HEK293 (cell line): ENCODE data around the gene TMEM184B.

Experiments
- GLIS1 ChIP-seq: fragments of 450-650 bp; formaldehyde crosslinking; IDR thresholded peaks from 2 replicates; pipeline ENCODE4 v1.5.1; 2016; ENCODE audit warnings: missing biosample characterization, missing genetic modification characterization
- GLIS2 ChIP-seq: fragments of 450-650 bp; formaldehyde crosslinking; IDR thresholded peaks from 2 replicates; pipeline ENCODE4 v1.5.1; 2016; ENCODE audit warnings: missing biosample characterization, missing genetic modification characterization
- KLF10 ChIP-seq: fragments of 450-650 bp; IDR thresholded peaks from 2 replicates; pipeline ENCODE4 v1.5.1; 2018; ENCODE audit warnings: missing biosample characterization, mild to moderate bottlenecking, missing genetic modification characterization
- KLF16 ChIP-seq: fragments of 450-650 bp; formaldehyde crosslinking; IDR thresholded peaks from 2 replicates; pipeline ENCODE4 v1.5.1; 2017; ENCODE audit warnings: missing biosample characterization, missing genetic modification characterization
- KLF7 ChIP-seq: fragments of 450-650 bp; formaldehyde crosslinking; IDR thresholded peaks from 2 replicates; pipeline ENCODE4 v1.5.1; 2016; ENCODE audit warnings: missing biosample characterization, missing genetic modification characterization, borderline replicate concordance
- KLF8 ChIP-seq: fragments of 450-650 bp; formaldehyde crosslinking; IDR thresholded peaks from 2 replicates; pipeline ENCODE4 v1.5.1; 2016; ENCODE audit warnings: missing biosample characterization, missing genetic modification characterization
- MEIS1 ChIP-seq: sonication (generic); formaldehyde crosslinking; IDR thresholded peaks from 2 replicates; pipeline ENCODE4 v1.8.1; 2022; ENCODE audit warnings: missing genetic modification reagents, mild to moderate bottlenecking, borderline replicate concordance
- OVOL3 ChIP-seq: fragments of 450-650 bp; formaldehyde crosslinking; IDR thresholded peaks from 2 replicates; pipeline ENCODE4 v1.5.1; 2016; ENCODE audit warnings: missing biosample characterization, missing genetic modification characterization
- REPIN1 ChIP-seq: fragments of 450-650 bp; formaldehyde crosslinking; IDR thresholded peaks from 2 replicates; pipeline ENCODE4 v1.5.1; 2017; ENCODE audit warnings: missing biosample characterization, missing genetic modification characterization, low read depth
- SP3 ChIP-seq: fragments of 450-650 bp; formaldehyde crosslinking; IDR thresholded peaks from 2 replicates; pipeline ENCODE4 v1.5.1; 2016; ENCODE audit warnings: missing biosample characterization, missing genetic modification characterization
- TRIM28 ChIP-seq: IDR thresholded peaks from 2 replicates; pipeline ENCODE4 v1.6.1; 2011; ENCODE audit warnings: low read length, control low read depth, borderline replicate concordance
- ZFHX2 ChIP-seq: fragments of 450-650 bp; formaldehyde crosslinking; conservative IDR thresholded peaks from 2 replicates; pipeline ENCODE4 v1.5.1; 2016; ENCODE audit warnings: missing biosample characterization, missing genetic modification characterization
- ZFP37 ChIP-seq: fragments of 450-650 bp; formaldehyde crosslinking; IDR thresholded peaks from 2 replicates; pipeline ENCODE4 v1.5.1; 2016; ENCODE audit warnings: missing biosample characterization, missing genetic modification characterization
- ZFP69B ChIP-seq: fragments of 450-650 bp; formaldehyde crosslinking; IDR thresholded peaks from 2 replicates; pipeline ENCODE4 v1.5.1; 2016; ENCODE audit warnings: missing biosample characterization, missing genetic modification characterization
- ZNF133 ChIP-seq: fragments of 450-650 bp; formaldehyde crosslinking; IDR thresholded peaks from 2 replicates; pipeline ENCODE4 v1.5.1; 2016; ENCODE audit warnings: missing biosample characterization, missing genetic modification characterization
- ZNF157 ChIP-seq: fragments of 450-650 bp; formaldehyde crosslinking; IDR thresholded peaks from 2 replicates; pipeline ENCODE4 v1.5.1; 2016; ENCODE audit warnings: missing biosample characterization, missing genetic modification characterization
- ZNF169 ChIP-seq: fragments of 450-650 bp; formaldehyde crosslinking; IDR thresholded peaks from 2 replicates; pipeline ENCODE4 v1.5.1; 2016; ENCODE audit warnings: missing biosample characterization, missing genetic modification characterization
- ZNF174 ChIP-seq: fragments of 450-650 bp; formaldehyde crosslinking; IDR thresholded peaks from 2 replicates; pipeline ENCODE4 v1.5.0; 2017; ENCODE audit warnings: missing biosample characterization, mild to moderate bottlenecking, missing genetic modification characterization
- ZNF223 ChIP-seq: fragments of 450-650 bp; formaldehyde crosslinking; IDR thresholded peaks from 2 replicates; pipeline ENCODE4 v1.5.1; 2016; ENCODE audit warnings: missing biosample characterization, missing genetic modification characterization
- ZNF266 ChIP-seq: fragments of 450-650 bp; formaldehyde crosslinking; IDR thresholded peaks from 2 replicates; pipeline ENCODE4 v1.5.1; 2016; ENCODE audit warnings: missing biosample characterization, missing genetic modification characterization, low read depth
- ZNF302 ChIP-seq: fragments of 450-650 bp; formaldehyde crosslinking; IDR thresholded peaks from 2 replicates; pipeline ENCODE4 v1.5.1; 2016; ENCODE audit warnings: missing biosample characterization, missing genetic modification characterization, low read depth
- ZNF341 ChIP-seq: fragments of 450-650 bp; formaldehyde crosslinking; IDR thresholded peaks from 2 replicates; pipeline ENCODE4; 2016; ENCODE audit warnings: low read depth, missing biosample characterization, missing genetic modification characterization
- ZNF391 ChIP-seq: fragments of 450-650 bp; formaldehyde crosslinking; IDR thresholded peaks from 2 replicates; pipeline ENCODE4 v1.5.1; 2016; ENCODE audit warnings: low read depth, missing biosample characterization, missing genetic modification characterization, borderline replicate concordance
- ZNF501 ChIP-seq: fragments of 450-650 bp; formaldehyde crosslinking; IDR thresholded peaks from 2 replicates; pipeline ENCODE4 v1.5.1; 2016; ENCODE audit warnings: missing biosample characterization, missing genetic modification characterization
- ZNF530 ChIP-seq: fragments of 450-650 bp; formaldehyde crosslinking; IDR thresholded peaks from 2 replicates; pipeline ENCODE4 v1.5.1; 2016; ENCODE audit warnings: low read depth, missing biosample characterization, missing genetic modification characterization
- ZNF549 ChIP-seq: fragments of 450-650 bp; IDR thresholded peaks from 2 replicates; pipeline ENCODE4 v1.5.1; 2018; ENCODE audit warnings: missing biosample characterization, missing genetic modification characterization, mild to moderate bottlenecking, inconsistent platforms, moderate library complexity
- ZNF561 ChIP-seq: fragments of 450-650 bp; IDR thresholded peaks from 2 replicates; pipeline ENCODE4 v1.5.1; 2018; ENCODE audit warnings: missing biosample characterization, missing genetic modification characterization, borderline replicate concordance
- ZNF610 ChIP-seq: fragments of 450-650 bp; formaldehyde crosslinking; IDR thresholded peaks from 2 replicates; pipeline ENCODE4 v1.5.1; 2016; ENCODE audit warnings: missing biosample characterization, missing genetic modification characterization, borderline replicate concordance
- ZNF624 ChIP-seq: fragments of 450-650 bp; formaldehyde crosslinking; IDR thresholded peaks from 2 replicates; pipeline ENCODE4 v1.5.1; 2017; ENCODE audit warnings: missing biosample characterization, missing genetic modification characterization
- ZNF629 ChIP-seq: fragments of 450-650 bp; formaldehyde crosslinking; IDR thresholded peaks from 2 replicates; pipeline ENCODE4 v1.5.1; 2017; ENCODE audit warnings: missing biosample characterization, missing genetic modification characterization
- ZNF660 ChIP-seq: fragments of 450-650 bp; IDR thresholded peaks from 2 replicates; pipeline ENCODE4 v1.5.1; 2018; ENCODE audit warnings: missing biosample characterization, mild to moderate bottlenecking, missing genetic modification characterization
- ZNF707 ChIP-seq: fragments of 450-650 bp; formaldehyde crosslinking; IDR thresholded peaks from 2 replicates; pipeline ENCODE4 v1.5.1; 2016; ENCODE audit warnings: missing biosample characterization, missing genetic modification characterization
- ZNF747 ChIP-seq: fragments of 450-650 bp; formaldehyde crosslinking; IDR thresholded peaks from 2 replicates; pipeline ENCODE4 v1.5.1; 2016; ENCODE audit warnings: missing biosample characterization, missing genetic modification characterization
- ZNF791 ChIP-seq: fragments of 450-650 bp; formaldehyde crosslinking; IDR thresholded peaks from 2 replicates; pipeline ENCODE4 v1.5.1; 2016; ENCODE audit warnings: missing biosample characterization, missing genetic modification characterization
- ZNF792 ChIP-seq: fragments of 450-650 bp; formaldehyde crosslinking; IDR thresholded peaks from 2 replicates; pipeline ENCODE4 v1.5.1; 2016; ENCODE audit warnings: missing biosample characterization, missing genetic modification characterization
- ZSCAN23 ChIP-seq: fragments of 450-650 bp; formaldehyde crosslinking; IDR thresholded peaks from 2 replicates; pipeline ENCODE4 v1.5.1; 2016; ENCODE audit warnings: missing biosample characterization, missing genetic modification characterization
- TF ChIP-seq, protein P1 (sequence below): fragments of 450-650 bp; formaldehyde crosslinking; IDR thresholded peaks from 2 replicates; pipeline ENCODE4 v1.5.1; 2016; ENCODE audit warnings: missing biosample characterization, missing genetic modification characterization, low read depth
- TF ChIP-seq, protein P2 (sequence below): fragments of 450-650 bp; formaldehyde crosslinking; optimal IDR thresholded peaks from 2 replicates; pipeline ENCODE3; 2016; ENCODE audit warnings: missing biosample characterization, mild to moderate bottlenecking, missing genetic modification characterization

Gene TMEM184B

DNA sequence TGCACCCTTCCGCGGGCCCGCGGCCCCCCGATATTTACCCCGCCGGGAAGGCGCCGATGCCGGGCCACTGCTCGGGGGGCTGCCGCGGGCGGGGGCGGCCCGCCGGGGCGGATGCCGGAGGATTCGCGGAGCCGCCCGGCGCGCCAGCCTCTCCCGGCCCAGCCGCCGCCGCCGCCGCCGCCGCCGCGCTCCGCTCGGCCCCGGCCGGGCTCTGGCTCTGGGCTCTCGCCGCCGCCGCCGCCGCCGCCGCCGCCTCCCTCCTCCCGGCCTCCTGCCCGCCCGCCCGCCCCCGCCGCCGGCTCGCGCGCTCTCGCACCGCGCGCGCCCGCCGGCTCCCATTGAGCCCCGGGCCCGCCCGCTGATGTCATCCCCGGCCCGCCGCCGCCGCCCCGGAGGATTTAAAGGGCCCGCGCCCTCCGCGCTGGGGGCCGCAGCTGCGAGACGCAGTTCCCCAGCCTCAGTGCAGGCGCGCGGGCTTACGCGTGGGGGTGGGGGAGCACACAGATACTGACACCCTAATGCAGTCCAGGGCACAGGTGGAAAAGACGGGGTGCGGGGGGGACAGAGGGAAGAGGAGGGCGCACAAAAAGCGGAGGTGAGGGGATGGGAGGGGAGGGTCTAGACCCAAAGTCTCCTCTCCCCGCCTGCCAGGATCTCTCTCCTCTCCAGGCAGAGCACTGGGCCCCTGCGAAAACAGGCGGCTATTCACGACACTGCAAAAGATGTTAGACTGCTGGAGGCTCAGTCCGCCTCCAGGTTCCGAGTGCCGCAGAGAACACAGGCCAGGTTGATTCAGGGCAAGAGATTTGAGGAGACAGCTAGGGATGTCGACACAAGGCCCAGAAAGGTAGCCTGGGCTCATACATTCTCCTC lies 44.5 kb upstream of the TMEM184B start, which contains the start of gene CSNK1E (continued):
- peak; percentile 59; the same call in 1 of the 2 replicates for TF ChIP-seq ZNF561 (tag by site-specific recombination)
- peak; percentile 47; the same call in 1 of the 2 replicates for TF ChIP-seq ZNF629 (tag by site-specific recombination)
- TF ChIP-seq ZNF169 (tag by site-specific recombination): no peak
- TF ChIP-seq GLIS1 (tag by site-specific recombination): peak; percentile 77
- no peak for TF ChIP-seq ZNF341 (tag by site-specific recombination)
- TF ChIP-seq ZNF302 (tag by site-specific recombination): no peak
- no peak for TF ChIP-seq MEIS1 (CRISPR knock-in tag)
- peak; percentile 49; the same call in 1 of the 2 replicates for TF ChIP-seq ZNF610 (tag by site-specific recombination)
- peak; percentile 18; the same call in 1 of the 2 replicates for TF ChIP-seq KLF16 (tag by site-specific recombination)
- TF ChIP-seq, protein P1, sequence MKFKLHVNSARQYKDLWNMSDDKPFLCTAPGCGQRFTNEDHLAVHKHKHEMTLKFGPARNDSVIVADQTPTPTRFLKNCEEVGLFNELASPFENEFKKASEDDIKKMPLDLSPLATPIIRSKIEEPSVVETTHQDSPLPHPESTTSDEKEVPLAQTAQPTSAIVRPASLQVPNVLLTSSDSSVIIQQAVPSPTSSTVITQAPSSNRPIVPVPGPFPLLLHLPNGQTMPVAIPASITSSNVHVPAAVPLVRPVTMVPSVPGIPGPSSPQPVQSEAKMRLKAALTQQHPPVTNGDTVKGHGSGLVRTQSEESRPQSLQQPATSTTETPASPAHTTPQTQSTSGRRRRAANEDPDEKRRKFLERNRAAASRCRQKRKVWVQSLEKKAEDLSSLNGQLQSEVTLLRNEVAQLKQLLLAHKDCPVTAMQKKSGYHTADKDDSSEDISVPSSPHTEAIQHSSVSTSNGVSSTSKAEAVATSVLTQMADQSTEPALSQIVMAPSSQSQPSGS (tag by site-specific recombination): peak; percentile 67
- TF ChIP-seq ZNF501: peak; percentile 56; the same call in 1 of the 2 replicates
- no peak; the same call in 1 of the 2 replicates for TF ChIP-seq TRIM28
- no peak for TF ChIP-seq ZNF549 (tag by site-specific recombination)
- TF ChIP-seq REPIN1: peak; percentile 62; the same call in 1 of the 2 replicates
- peak; percentile 82 for TF ChIP-seq ZFP69B (tag by site-specific recombination)
- TF ChIP-seq ZFHX2: peak; percentile 77
- TF ChIP-seq, protein P2, sequence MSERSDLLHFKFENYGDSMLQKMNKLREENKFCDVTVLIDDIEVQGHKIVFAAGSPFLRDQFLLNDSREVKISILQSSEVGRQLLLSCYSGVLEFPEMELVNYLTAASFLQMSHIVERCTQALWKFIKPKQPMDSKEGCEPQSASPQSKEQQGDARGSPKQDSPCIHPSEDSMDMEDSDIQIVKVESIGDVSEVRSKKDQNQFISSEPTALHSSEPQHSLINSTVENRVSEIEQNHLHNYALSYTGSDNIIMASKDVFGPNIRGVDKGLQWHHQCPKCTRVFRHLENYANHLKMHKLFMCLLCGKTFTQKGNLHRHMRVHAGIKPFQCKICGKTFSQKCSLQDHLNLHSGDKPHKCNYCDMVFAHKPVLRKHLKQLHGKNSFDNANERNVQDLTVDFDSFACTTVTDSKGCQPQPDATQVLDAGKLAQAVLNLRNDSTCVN (tag by site-specific recombination): peak; percentile 78
- no peak for TF ChIP-seq OVOL3 (tag by site-specific recombination)
- no peak for TF ChIP-seq ZNF530 (tag by site-specific recombination)
- no peak for TF ChIP-seq ZFP37 (tag by site-specific recombination)
- TF ChIP-seq GLIS2 (tag by site-specific recombination): peak; percentile 82
- TF ChIP-seq ZNF707: no peak
- peak; percentile 45; the same call in 1 of the 2 replicates for TF ChIP-seq SP3 (tag by site-specific recombination)
- TF ChIP-seq KLF8 (tag by site-specific recombination): peak; percentile 78
- TF ChIP-seq ZNF391 (tag by site-specific recombination): peak; percentile 75; the same call in 1 of the 2 replicates
- no peak for TF ChIP-seq ZNF747
- 0 out of 2 replicates have a peak, but pooled peaks have one; percentile 44 for TF ChIP-seq ZNF792 (tag by site-specific recombination)
- TF ChIP-seq ZNF133 (tag by site-specific recombination): no peak
- TF ChIP-seq ZNF791 (tag by site-specific recombination): no peak
- peak; percentile 26; the same call in 1 of the 2 replicates for TF ChIP-seq KLF10 (tag by site-specific recombination)
- TF ChIP-seq ZNF624 (tag by site-specific recombination): no peak
- no peak for TF ChIP-seq ZNF174
- TF ChIP-seq KLF7 (tag by site-specific recombination): peak; percentile 74; the same call in 1 of the 2 replicates
- no peak for TF ChIP-seq ZNF223 (tag by site-specific recombination)
- peak; percentile 71; the same call in 1 of the 2 replicates for TF ChIP-seq ZSCAN23 (tag by site-specific recombination)
- no peak for TF ChIP-seq ZNF660 (tag by site-specific recombination)
- no peak for TF ChIP-seq ZNF266
- no peak for TF ChIP-seq ZNF157 (tag by site-specific recombination)
